Spleen (tissue), 11 donors: ENCODE measurements around the gene SLC25A44. TPM values are rescaled to one million over a fixed set of nuclear protein-coding genes. Genes with fewer than 3 reads are reported as not detected.

ENCODE experiments used
- DNase-seq: peaks from one replicate; pipeline ENCODE4 v3.0.0-alpha.2; 2020
- H3K27ac ChIP-seq, 8 donors: fragments of 200-600 bp; sonication (generic) in 7 of 8; 1 replicate in 4 of 8; 2 replicates in 4 of 8; pipeline versions ENCODE4 v1.5.0 to v1.8.0; 2016 to 2021; ENCODE audit warnings: inconsistent platforms in 4 of 8, mild to moderate bottlenecking in 4 of 8, moderate library complexity in 1 of 8
- H3K27me3 ChIP-seq, 7 donors: fragments of 200-600 bp; sonication (generic) in 6 of 7; replicated peaks in 1 of 7; 1 replicate in 4 of 7; 2 replicates in 3 of 7; pipeline versions ENCODE4 v1.5.0 to v1.8.0; 2016 to 2021; ENCODE audit warnings: inconsistent platforms in 3 of 7, mild to moderate bottlenecking in 1 of 7
- H3K36me3 ChIP-seq, 6 donors: fragments of 200-600 bp; sonication (generic) in 5 of 6; 1 replicate in 4 of 6; 2 replicates in 2 of 6; pipeline versions ENCODE4 v1.5.0 to v1.8.0; 2016 to 2021; ENCODE audit warnings: inconsistent platforms in 2 of 6
- H3K4me1 ChIP-seq, 6 donors: fragments of 200-600 bp; sonication (generic) in 5 of 6; 1 replicate in 3 of 6; 2 replicates in 3 of 6; pipeline versions ENCODE4 v1.5.0 to v1.8.0; 2016 to 2021; ENCODE audit warnings: inconsistent platforms in 3 of 6
- H3K4me3 ChIP-seq, 8 donors: fragments of 200-600 bp; sonication (generic) in 7 of 8; 1 replicate in 4 of 8; 2 replicates in 4 of 8; pipeline versions ENCODE4 v1.5.0 to v1.8.0; 2016 to 2021; ENCODE audit warnings: inconsistent platforms in 4 of 8, mild to moderate bottlenecking in 4 of 8, moderate library complexity in 2 of 8
- H3K9me3 ChIP-seq, 8 donors: fragments of 200-600 bp; sonication (generic) in 7 of 8; 1 replicate in 4 of 8; 2 replicates in 4 of 8; pipeline versions ENCODE4 v1.5.0 to v1.8.0; 2016 to 2021; ENCODE audit warnings: inconsistent platforms in 4 of 8
- POLR2A ChIP-seq, 3 donors: fragments of 450-650 bp; IDR thresholded peaks; one replicate each; pipeline ENCODE4 v1.5.1; 2017; ENCODE audit warnings: antibody characterized with exemption in 3 of 3, mild to moderate bottlenecking in 1 of 3
- POLR2AphosphoS5 ChIP-seq, 3 donors: sonication (generic); formaldehyde crosslinking; IDR thresholded peaks; one replicate each; pipeline ENCODE4 v1.5.1; 2017; ENCODE audit warnings: antibody characterized with exemption in 3 of 3
- WGBS, 5 donors: extraction: QIAGEN DNeasy Blood & Tissue Kit in 3 of 5; methylation state at CpG; one replicate each; pipeline versions ENCODE4 v1.1.5 to v1.1.7; 2013 to 2018; 5-methylcytosine and 5-hydroxymethylcytosine counted together
- intact Hi-C: fragments of 100-400 bp; cut with DNase I; formaldehyde crosslinking; loops from one replicate; pipeline ENCODE4 v1.15.0; 2023; ENCODE audit warnings: low total_unique reads
- polyA plus RNA-seq, 3 donors: library from polyadenylated mRNA; stranded (reverse); fragments of 200-250 nt; gene quantifications; one replicate each; pipeline ENCODE4 v1.2.1, GENCODE V29; 2013
- total RNA-seq, 7 donors: library from RNA; depleted of rRNA in 3 of 7; stranded (reverse); fragments of >200 nt in 3 of 7; fragmentation: NEBNext Ultra II Directional in 4 of 7; extraction: Animal tissue kit (Norgen Biotek cat#: 25700) in 4 of 7; gene quantifications; one replicate each; pipeline versions ENCODE4 v1.1.0 to v1.2.1, GENCODE V29; 2016 to 2021
- TF ChIP-seq, protein P1 (sequence below), 11 experiments: fragments of 200-600 bp in 7 of 11; fragments of 450-650 bp in 4 of 11; sonication (generic) in 4 of 11; IDR thresholded peaks in 8 of 11; conservative IDR thresholded peaks in 3 of 11; 1 replicate in 7 of 11; 2 replicates in 4 of 11; pipeline versions ENCODE4 v1.4.0 to v1.8.0; 2016 to 2021; ENCODE audit warnings: antibody characterized with exemption in 11 of 11, inconsistent platforms in 4 of 11, mild to moderate bottlenecking in 1 of 11
- donor health status: healthy with polysubstance abuse.
- donor health status: DM: no; HTN: no; CAD: no; lungs with moderate emphysema.
- donor health status: DM: no; HTN: no; CAD: no.
- donor health status: Bipolar disorder and iron deficiency.
- donor health status: healthy.
- donor health status: DM: no; HTN: no; CAD: no.
- donor health status: DM: yes; HTN: yes; CAD: no.

The SLC25A44 gene
- total and polyA plus RNA-seq, 10 donors = 4.8 to 32.7 (median 24.8) TPM

DNA sequence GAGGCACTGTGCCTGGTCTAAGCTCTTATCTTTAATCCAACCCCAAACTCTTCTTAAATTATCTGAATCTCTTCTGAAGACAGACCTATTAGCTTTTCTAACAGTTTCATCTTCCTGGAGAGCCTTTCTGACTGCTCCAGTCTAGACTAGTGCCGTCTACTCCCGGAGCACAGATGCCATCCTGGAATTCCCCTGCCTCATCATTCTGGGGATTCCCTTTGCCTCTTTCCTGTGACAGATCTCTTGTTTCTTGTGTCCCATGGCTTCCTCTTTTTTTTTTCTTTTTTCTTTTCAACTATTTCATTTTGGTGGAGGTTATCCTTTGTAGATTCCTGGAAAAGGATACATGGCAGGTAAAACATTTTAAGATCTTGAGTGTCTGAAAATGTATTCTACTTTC is 28.8 kb upstream of the SLC25A44 start:
- TF ChIP-seq, protein P1, sequence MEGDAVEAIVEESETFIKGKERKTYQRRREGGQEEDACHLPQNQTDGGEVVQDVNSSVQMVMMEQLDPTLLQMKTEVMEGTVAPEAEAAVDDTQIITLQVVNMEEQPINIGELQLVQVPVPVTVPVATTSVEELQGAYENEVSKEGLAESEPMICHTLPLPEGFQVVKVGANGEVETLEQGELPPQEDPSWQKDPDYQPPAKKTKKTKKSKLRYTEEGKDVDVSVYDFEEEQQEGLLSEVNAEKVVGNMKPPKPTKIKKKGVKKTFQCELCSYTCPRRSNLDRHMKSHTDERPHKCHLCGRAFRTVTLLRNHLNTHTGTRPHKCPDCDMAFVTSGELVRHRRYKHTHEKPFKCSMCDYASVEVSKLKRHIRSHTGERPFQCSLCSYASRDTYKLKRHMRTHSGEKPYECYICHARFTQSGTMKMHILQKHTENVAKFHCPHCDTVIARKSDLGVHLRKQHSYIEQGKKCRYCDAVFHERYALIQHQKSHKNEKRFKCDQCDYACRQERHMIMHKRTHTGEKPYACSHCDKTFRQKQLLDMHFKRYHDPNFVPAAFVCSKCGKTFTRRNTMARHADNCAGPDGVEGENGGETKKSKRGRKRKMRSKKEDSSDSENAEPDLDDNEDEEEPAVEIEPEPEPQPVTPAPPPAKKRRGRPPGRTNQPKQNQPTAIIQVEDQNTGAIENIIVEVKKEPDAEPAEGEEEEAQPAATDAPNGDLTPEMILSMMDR (IDR thresholded peaks at IDR 0.05 in 8 of 11, conservative IDR thresholded peaks at IDR 0.05 in 3 of 11) = no peak
- no peak for TF ChIP-seq POLR2A (IDR thresholded peaks at IDR 0.05)
- TF ChIP-seq POLR2AphosphoS5 (IDR thresholded peaks at IDR 0.05) = no peak
- intact Hi-C loops = no loop called here
- DNase-seq = no peak
- Histone ChIP-seq H3K27ac (peak overlapping the region in 1 of 8 donors; percentile 28), H3K4me3 (no peak overlapping the region), H3K36me3 (peaks cover 0 to 97% (median 0%) of the 10 kb centered on the region in 6 donors), H3K9me3 (no peaks in the 10 kb centered on the region), H3K27me3 (no peaks in the 10 kb centered on the region), H3K4me1 (peaks cover 6 to 41% (median 24%) of the 10 kb centered on the region in 6 donors)
- 25 to 59% (median 51%) methylated on average over 2 of the region's 2 CpGs for WGBS, 5 donors

DNA sequence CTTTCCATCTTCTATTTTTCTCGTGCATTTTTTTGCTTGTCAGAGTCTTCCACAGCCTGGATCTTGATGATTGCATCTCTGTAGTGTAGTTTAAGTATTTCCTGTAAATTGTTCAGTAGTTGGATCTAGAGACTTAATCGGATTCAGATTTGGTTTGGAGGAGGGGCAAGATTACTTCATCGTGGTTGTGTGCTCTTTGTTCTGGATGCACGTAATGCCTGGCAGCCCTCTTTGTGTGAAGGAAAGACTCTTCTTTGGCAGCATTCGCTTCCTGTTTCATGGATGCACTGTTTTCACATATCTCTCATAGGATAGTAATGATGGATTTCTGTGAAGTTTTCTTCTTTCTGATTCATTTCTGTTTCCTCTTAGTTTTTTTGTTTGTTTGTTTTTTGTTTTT is 26.4 kb upstream of the SLC25A44 start:
- H3K9me3 ChIP-seq = no peaks in the 10 kb centered on the region
- peaks cover 0 to 20% (median 5%) of the 10 kb centered on the region in 6 donors for H3K4me1 ChIP-seq
- no peak for TF ChIP-seq POLR2A (IDR thresholded peaks at IDR 0.05)
- TF ChIP-seq, protein P1 (IDR thresholded peaks at IDR 0.05 in 8 of 11, conservative IDR thresholded peaks at IDR 0.05 in 3 of 11) = no peak
- no peak for TF ChIP-seq POLR2AphosphoS5 (IDR thresholded peaks at IDR 0.05)
- intact Hi-C loops = no loop called here
- peaks cover 0 to 97% (median 4%) of the 10 kb centered on the region in 6 donors for H3K36me3 ChIP-seq
- no peak overlapping the region for H3K4me3 ChIP-seq
- no peaks in the 10 kb centered on the region for H3K27me3 ChIP-seq
- H3K27ac ChIP-seq = no peak overlapping the region
- no peak for DNase-seq
- WGBS, 5 donors = 75 to 84% (median 81%) methylated on average over 5 of the region's 5 CpGs

DNA sequence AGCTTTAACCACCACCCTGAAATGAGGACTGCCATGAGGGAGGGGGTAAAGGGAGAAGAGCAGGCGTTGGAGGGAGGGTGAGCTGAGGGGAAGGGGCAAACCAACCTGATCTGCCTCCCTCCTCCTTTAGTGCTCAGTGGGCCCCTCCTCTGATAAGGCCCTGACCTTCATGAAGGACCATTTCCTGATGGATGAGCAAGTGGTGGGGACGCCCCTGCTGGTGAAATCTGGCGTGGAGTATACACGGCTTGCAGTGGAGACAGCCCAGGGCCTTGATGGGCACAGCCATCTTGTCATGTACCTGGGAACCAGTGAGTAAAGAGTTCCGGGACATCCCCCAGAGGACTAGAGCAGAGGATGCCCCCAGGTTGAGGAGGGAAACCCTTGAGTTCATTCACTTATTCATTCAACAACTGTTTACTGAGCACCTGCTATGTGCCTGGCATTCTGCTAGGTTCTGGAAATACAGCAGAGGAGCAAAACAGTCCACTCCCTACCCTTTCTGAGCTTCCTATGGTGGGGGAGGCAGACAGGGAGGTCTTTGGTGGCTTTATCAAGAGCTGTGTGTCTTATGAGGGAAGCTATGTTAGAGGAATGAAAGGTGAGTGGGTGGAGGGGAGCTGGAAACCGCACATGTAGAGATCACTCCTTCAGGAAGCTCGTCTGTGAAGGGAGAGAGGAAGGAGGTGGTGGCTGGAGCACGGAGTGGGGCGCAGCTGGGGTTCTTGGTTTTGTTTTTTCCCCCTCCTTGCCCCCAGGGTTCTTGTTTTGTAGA is 21.0 kb upstream of the SLC25A44 start:
- Histone ChIP-seq H3K27me3 (no peaks in the 10 kb centered on the region), H3K36me3 (peaks cover 0 to 99% (median 18%) of the 10 kb centered on the region in 6 donors), H3K9me3 (no peaks in the 10 kb centered on the region), H3K4me1 (no peaks in the 10 kb centered on the region), H3K4me3 (no peak overlapping the region), H3K27ac (no peak overlapping the region)
- intact Hi-C loops = no loop called here
- TF ChIP-seq, protein P1 (IDR thresholded peaks at IDR 0.05 in 8 of 11, conservative IDR thresholded peaks at IDR 0.05 in 3 of 11) = no peak
- TF ChIP-seq POLR2AphosphoS5 (IDR thresholded peaks at IDR 0.05) (no peak), POLR2A (IDR thresholded peaks at IDR 0.05) (no peak)
- no peak for DNase-seq
- WGBS, 5 donors = 73 to 77% (median 76%) methylated on average over 9 of the region's 9 CpGs

DNA sequence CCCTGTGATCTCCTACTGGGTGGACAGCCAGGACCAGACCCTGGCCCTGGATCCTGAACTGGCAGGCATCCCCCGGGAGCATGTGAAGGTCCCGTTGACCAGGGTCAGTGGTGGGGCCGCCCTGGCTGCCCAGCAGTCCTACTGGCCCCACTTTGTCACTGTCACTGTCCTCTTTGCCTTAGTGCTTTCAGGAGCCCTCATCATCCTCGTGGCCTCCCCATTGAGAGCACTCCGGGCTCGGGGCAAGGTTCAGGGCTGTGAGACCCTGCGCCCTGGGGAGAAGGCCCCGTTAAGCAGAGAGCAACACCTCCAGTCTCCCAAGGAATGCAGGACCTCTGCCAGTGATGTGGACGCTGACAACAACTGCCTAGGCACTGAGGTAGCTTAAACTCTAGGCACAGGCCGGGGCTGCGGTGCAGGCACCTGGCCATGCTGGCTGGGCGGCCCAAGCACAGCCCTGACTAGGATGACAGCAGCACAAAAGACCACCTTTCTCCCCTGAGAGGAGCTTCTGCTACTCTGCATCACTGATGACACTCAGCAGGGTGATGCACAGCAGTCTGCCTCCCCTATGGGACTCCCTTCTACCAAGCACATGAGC is 17.2 kb upstream of the SLC25A44 start:
- peaks cover 0 to 68% (median 14%) of the 10 kb centered on the region in 6 donors for H3K36me3 ChIP-seq
- WGBS, 5 donors = 88 to 96% (median 92%) methylated on average over 4 to 12 of the region's 12 CpGs

More for the DNA sequence above, 17.2 kb upstream of the SLC25A44 start:
- Histone ChIP-seq H3K9me3 (no peaks in the 10 kb centered on the region), H3K4me1 (no peaks in the 10 kb centered on the region), H3K27ac (no peak overlapping the region), H3K4me3 (no peak overlapping the region), H3K27me3 (no peaks in the 10 kb centered on the region)
- DNase-seq = no peak
- intact Hi-C loops = no loop called here
- TF ChIP-seq, protein P1 (IDR thresholded peaks at IDR 0.05 in 8 of 11, conservative IDR thresholded peaks at IDR 0.05 in 3 of 11) = no peak
- TF ChIP-seq POLR2AphosphoS5 (IDR thresholded peaks at IDR 0.05) = peak in 1 of 3 donors; percentile 23
